GDM1 (cell line): ENCODE measurements around the gene MCRIP2.
A peak's percentile ranks its signal among the peaks of the same experiment; 100 is the strongest.

ENCODE experiments used
- DNase-seq: peaks from one replicate; lab custom pipeline; 2025; lab: John Stamatoyannopoulos, UW

Gene MCRIP2

DNA sequence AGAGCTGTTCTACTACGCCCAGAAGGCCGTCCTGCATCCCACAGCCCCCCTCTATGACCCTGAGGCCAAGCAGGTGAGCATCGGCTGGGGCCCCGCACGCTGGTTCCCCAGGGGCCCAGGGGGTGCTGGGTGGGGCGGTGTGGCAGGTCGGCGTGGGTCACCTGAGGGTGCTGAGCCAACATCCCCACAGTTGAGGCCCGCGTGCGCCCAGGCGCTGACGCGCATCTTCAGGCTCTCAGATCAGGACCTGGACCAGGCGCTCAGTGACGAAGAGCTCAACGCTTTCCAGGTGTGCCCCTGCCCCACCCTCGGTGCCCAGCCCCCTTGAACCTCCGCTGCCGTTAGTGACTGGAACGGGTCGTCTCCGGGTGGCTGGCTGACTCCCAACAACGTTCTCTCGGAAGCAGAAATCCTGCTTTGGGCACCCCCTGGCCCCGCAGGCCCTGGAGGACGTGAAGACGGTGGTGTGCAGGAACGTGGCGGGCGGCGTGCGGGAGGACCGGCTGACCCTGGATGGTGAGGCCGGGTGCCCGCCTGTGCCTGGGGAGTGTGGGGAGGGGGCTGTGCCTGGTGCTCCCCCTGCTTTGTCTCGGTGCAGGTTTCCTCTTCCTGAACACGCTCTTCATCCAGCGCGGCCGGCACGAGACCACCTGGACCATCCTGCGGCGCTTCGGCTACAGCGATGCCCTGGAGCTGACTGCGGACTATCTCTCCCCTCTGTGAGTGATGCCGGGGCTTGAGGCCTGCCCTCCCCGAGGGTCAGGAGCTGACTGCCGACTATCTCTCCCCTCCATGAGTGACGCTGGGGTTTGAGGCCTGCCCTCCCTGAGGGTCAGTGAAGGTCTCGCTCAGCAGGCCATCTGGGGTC lies 29.1 kb downstream of the MCRIP2 start:
- no peak for DNase-seq

- DNase-seq = no peak
These were observed 29.9 kb downstream of the MCRIP2 start for GRCh38 chr16:671353-672131.

GRCh38 chr16:672371-672770 lies 30.7 kb downstream of the MCRIP2 start:
- DNase-seq = no peak

DNA sequence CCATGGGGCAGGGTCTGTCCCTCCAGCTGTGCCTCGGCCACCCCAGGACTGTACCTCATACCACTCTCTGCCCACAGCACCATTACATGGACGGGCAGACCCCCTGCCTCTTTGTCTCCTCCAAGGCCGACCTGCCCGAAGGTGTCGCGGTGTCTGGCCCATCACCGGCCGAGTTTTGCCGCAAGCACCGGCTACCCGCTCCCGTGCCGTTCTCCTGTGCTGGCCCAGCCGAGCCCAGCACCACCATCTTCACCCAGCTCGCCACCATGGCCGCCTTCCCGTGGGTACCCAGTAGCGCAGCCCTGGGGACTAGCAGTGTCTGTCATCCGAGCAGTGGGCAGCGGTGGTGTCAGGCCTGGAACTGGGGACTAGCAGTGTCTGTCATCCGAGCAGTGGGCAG lies 31.2 kb downstream of the MCRIP2 start:
- no peak for DNase-seq

- DNase-seq = no peak
These were observed 31.9 kb downstream of the MCRIP2 start for GRCh38 chr16:673399-673991.

DNA sequence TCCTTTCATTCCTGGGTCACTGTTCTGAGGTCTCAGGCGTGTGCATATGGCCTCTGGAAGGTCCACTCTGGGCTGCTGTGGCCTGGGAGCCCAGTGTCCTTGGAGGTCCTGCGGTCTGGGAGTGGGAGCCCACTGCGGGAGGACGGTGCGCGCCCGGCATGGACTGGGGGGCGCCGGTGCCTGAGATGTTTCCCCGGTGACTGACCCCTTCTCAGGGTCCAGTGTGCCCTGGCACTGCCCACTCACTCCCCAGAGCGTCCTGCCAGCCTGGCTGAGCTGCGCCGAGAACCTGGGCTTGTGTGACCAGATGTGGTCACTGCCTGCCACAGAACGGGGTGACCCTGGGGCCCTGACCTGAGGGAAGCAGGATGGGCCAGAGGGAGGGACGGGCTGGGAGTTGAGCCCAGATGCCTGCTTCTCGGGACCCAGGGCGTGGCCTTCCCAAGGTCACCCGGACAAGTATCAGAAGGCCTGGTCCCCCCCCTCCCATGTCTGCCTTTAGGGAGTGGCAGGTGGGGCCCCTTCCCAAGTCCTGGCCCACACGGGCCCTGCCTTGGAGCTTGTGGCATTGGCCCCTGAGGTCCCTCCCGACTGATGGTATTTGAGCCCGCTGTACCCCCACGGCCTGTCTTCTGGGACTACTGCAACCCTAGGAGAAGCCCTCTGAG lies 32.7 kb downstream of the MCRIP2 start:
- DNase-seq = no peak

- DNase-seq = no peak
These were observed 33.6 kb downstream of the MCRIP2 start, which contains the start of gene RHBDL1 for GRCh38 chr16:674968-675883. TSS of gene RHBDL1 (plus strand) at chr16:675671. CDS start at chr16:675791, 120 bp downstream.

GRCh38 chr16:675884-676564 lies 34.4 kb downstream of the MCRIP2 start:
- no peak for DNase-seq

DNA sequence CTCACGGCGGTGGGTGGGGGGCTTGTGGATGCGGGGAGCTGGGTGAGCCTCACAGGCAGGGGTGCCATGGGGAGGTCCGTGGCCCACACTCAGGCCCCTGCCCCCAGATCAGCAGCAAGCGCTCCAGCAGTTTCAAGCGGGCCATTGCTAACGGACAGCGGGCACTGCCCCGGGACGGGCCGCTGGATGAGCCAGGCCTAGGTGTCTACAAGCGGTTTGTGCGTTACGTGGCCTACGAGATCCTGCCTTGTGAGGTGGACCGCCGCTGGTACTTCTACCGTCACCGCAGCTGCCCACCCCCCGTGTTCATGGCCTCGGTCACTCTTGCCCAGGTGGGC lies 34.9 kb downstream of the MCRIP2 start:
- no peak for DNase-seq

DNA sequence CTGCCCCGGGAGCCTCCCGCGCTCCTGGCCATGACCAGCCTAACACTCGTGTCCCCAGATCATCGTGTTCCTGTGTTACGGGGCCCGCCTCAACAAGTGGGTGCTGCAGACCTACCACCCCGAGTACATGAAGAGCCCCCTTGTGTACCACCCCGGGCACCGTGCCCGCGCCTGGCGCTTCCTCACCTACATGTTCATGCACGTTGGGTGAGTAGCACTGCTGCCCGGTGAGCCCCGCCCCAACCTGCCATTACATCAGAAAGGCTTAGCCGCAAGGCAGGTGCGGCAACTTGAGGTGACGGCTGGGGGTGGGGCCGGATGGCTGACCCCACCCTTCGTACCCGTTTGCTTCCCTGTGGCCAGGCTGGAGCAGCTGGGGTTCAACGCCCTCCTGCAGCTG lies 35.3 kb downstream of the MCRIP2 start:
- no peak for DNase-seq

- no peak for DNase-seq
These were observed 35.9 kb downstream of the MCRIP2 start for GRCh38 chr16:677316-678190.

GRCh38 chr16:678209-678857 lies 36.7 kb downstream of the MCRIP2 start:
- no peak for DNase-seq

DNA sequence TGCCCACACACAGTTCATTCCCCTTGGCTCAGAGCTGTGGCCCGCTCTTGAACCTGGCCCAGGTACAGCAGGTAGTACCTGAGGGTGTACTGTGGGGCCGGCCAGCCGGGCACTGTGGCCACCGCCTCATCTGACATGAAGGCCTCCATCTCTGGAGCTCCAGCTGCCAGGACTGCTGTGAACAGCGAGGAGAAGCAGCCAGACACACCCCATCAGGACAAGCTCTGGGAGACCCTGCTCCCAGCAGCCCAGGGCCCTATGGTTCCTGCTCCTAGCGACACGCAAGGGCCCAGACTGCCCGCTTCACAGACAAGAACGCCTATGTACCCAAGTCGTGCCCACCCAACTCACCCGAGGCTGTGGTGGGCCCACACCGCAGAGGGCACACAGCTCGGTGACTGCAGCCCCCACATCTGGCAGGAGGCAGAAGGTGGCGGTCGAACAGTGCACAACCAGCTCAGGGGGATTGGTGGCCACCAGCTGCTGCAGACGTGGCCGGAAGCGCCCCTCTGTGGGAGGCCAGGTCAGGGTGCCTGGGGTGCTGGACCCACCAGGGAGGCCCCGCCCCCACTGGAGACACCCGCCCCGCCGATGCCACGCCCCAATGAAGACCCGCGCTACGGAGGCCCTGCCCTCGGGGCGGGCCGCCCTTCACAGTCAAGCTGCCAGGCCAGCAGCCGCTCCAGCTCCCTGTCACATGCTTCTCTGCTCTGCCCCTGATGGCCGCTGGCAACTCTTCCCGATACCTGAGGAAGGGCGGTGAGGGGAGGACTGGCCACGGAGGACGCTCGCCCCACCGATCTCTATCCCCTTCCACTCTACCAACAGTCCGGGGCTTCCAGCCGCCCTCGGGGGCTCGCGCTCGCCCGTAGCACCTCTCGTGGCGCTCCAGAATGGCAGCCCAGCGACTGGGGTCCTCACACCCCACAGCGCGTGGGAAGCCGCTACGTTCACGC lies 37.5 kb downstream of the MCRIP2 start:
- peak; percentile 45 for DNase-seq

GRCh38 chr16:679814-680624 lies 38.4 kb downstream of the MCRIP2 start, which contains the start of gene STUB1:
TSS of gene STUB1 (plus strand) at chr16:680410. CDS start at chr16:680526, 116 bp downstream.
- DNase-seq = peak; percentile 80

DNA sequence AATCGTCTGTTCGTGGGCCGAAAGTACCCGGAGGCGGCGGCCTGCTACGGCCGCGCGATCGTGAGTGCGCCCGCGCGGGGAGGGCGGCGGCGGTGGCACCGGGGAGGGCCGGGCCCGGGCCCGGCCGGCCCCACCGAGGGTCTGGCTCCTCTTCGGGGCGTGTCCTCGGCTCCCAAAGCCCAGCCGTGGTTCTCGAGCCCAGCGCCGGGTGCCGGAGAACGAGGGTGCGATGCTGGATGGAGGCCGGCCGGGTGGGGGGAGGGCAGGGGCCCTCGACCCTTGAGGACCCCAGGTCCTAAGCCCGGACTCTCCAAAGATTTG lies 39.0 kb downstream of the MCRIP2 start:
- no peak for DNase-seq

GRCh38 chr16:680967-681745 lies 39.5 kb downstream of the MCRIP2 start:
- no peak for DNase-seq
